ENCODE data around the gene PTPRA.
A peak's percentile ranks its signal among the peaks of the same experiment; 100 is the strongest.
"Not testable (repeated sequence)": the region's sequence is repeated elsewhere in the genome, so short reads cannot be mapped to it uniquely, and the experiment has no call there.

The PTPRA gene

GRCh38 chr20:3010985-3011723 lies 137.9 kb downstream of the PTPRA start:
- DNase-seq, result peak; percentile 57

- no peak for DNase-seq
Measured at GRCh38 chr20:3011752-3012151, 138.5 kb downstream of the PTPRA start.

- DNase-seq, result no peak
Measured at GRCh38 chr20:3013771-3014170, 140.5 kb downstream of the PTPRA start.

GRCh38 chr20:3014179-3014578 lies 140.9 kb downstream of the PTPRA start:
- DNase-seq, result no peak

- DNase-seq, result no peak
Measured at GRCh38 chr20:3014662-3015061, 141.4 kb downstream of the PTPRA start.

GRCh38 chr20:3015302-3015701 lies 142.0 kb downstream of the PTPRA start:
- DNase-seq, result not testable (repeated sequence)

GRCh38 chr20:3021327-3021726 lies 148.0 kb downstream of the PTPRA start:
- no peak for DNase-seq

GRCh38 chr20:3021777-3022176 lies 148.5 kb downstream of the PTPRA start:
- no peak for DNase-seq

- DNase-seq, result not testable (repeated sequence)
Measured at GRCh38 chr20:3022559-3023490, 149.5 kb downstream of the PTPRA start.

GRCh38 chr20:3027987-3028386 lies 154.7 kb downstream of the PTPRA start:
- no peak for DNase-seq

GRCh38 chr20:3031524-3032147 lies 158.4 kb downstream of the PTPRA start:
- no peak for DNase-seq

- DNase-seq, result no peak
Measured at GRCh38 chr20:3032624-3033023, 159.3 kb downstream of the PTPRA start.

GRCh38 chr20:3037654-3038053 lies 164.4 kb downstream of the PTPRA start:
- DNase-seq, result no peak

- DNase-seq, result no peak
Measured at GRCh38 chr20:3038454-3038853, 165.2 kb downstream of the PTPRA start.

GRCh38 chr20:3039426-3039825 lies 166.1 kb downstream of the PTPRA start:
- DNase-seq, result no peak

GRCh38 chr20:3040086-3040485 lies 166.8 kb downstream of the PTPRA start:
- DNase-seq, result no peak

- DNase-seq, result no peak
Measured at GRCh38 chr20:3041854-3042409, 168.7 kb downstream of the PTPRA start.

- DNase-seq, result no peak
Measured at GRCh38 chr20:3042625-3043024, 169.3 kb downstream of the PTPRA start.

- no peak for DNase-seq
Measured at GRCh38 chr20:3043322-3043721, 170.0 kb downstream of the PTPRA start, which contains the start of gene GNRH2. Gene GNRH2, plus strand, starts transcription at chr20:3043622. Its CDS starts 793 bp downstream, at chr20:3044415.

GRCh38 chr20:3044336-3044965 lies 171.2 kb downstream of the PTPRA start:
- DNase-seq, result no peak

- DNase-seq, result peak; percentile 66
Measured at GRCh38 chr20:3045042-3045815, 171.9 kb downstream of the PTPRA start.
